Measurements from ENCODE around the gene TDRD10. TPM values are rescaled to one million over a fixed set of nuclear protein-coding genes. Genes with fewer than 3 reads are reported as not detected.

The TDRD10 gene
- total RNA-seq, 1 experiment from 2014 or later = not detected

- H3K9me2 ChIP-seq (replicated peaks; ENCODE audit: low read length) = no peaks in the 10 kb centered on the region
- peaks cover 28% of the 10 kb centered on the region for H3K4me1 ChIP-seq (ENCODE audit: insufficient read depth, low read length)
- H4K20me1 ChIP-seq (ENCODE audit: low read length) = no peaks in the 10 kb centered on the region
- no peak overlapping the region for H3K27ac ChIP-seq (ENCODE audit: low read length)
- no peaks in the 10 kb centered on the region for H3K9me3 ChIP-seq (ENCODE audit: low read length)
- H3K36me3 ChIP-seq (ENCODE audit: low read depth, low read length) = no peaks in the 10 kb centered on the region
- H3K4me3 ChIP-seq (ENCODE audit: low read length) = no peak overlapping the region
- ATAC-seq (peak; percentile 63), DNase-seq (peak; percentile 72)
- no peaks in the 10 kb centered on the region for H3K27me3 ChIP-seq (ENCODE audit: low read length)
- no peaks in the 10 kb centered on the region for H3K79me2 ChIP-seq (ENCODE audit: low read length)
- CTCF ChIA-PET = interaction anchor here (1.3 kb wide), 1 partner anchor 69 kb away, joined by 4 read pairs; no protein-coding TSS in a partner anchor
- intact Hi-C loops (cut with micrococcal nuclease) = loop anchor here (5.0 kb wide), 2 partner anchors 148 to 198 kb away; partner anchors contain the start of gene ATP8B2
- no peak overlapping the region for H3K9ac ChIP-seq (ENCODE audit: low read length)
- H2AFZ ChIP-seq (ENCODE audit: low read length) = no peak overlapping the region
- no peaks in the 10 kb centered on the region for H3F3A ChIP-seq (ENCODE audit: low read length, unreplicated experiment)
- TF ChIP-seq EZH2phosphoT487 (IDR thresholded peaks at IDR 0.05; ENCODE audit: borderline replicate concordance, low read length) (no peak), CTCF (conservative IDR thresholded peaks at IDR 0.05; ENCODE audit: low read depth, low read length) (no peak), EZH2 (IDR thresholded peaks at IDR 0.05; ENCODE audit: low read length, unreplicated experiment) (no peak)
- no peak overlapping the region for H3K4me2 ChIP-seq (ENCODE audit: low read length)
- no TSS peak for BruUV-seq (replicated peaks)
- POLR2A ChIA-PET (ENCODE audit: unreplicated experiment) = no interaction called here
Observed at GRCh38 chr1:154474802-154475201, 27.2 kb upstream of the TDRD10 start.

DNA sequence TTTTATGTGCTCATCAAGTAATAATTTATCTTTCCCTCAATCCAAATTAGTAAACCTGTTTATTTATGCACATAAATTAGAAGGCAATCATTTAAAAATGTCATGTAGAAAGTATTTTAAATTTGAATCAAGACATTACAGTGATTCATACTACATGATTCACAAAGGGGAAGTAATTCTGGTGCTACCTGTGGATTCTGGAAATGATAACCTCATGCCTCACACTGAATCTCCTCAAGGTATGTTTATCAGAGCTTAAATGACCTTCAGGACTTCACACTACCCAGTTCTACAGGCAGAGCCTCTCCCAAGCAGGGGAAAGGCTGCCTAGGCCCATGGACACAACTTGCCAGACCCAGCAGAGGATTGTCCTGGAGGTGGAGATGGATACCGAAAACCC, 25.2 kb upstream of the TDRD10 start:
- ATAC-seq (peak; percentile 39), DNase-seq (peak; percentile 55)
- no peaks in the 10 kb centered on the region for H4K20me1 ChIP-seq (ENCODE audit: low read length)
- no peaks in the 10 kb centered on the region for H3K79me2 ChIP-seq (ENCODE audit: low read length)
- H2AFZ ChIP-seq (ENCODE audit: low read length) = no peak overlapping the region
- no peak overlapping the region for H3K9ac ChIP-seq (ENCODE audit: low read length)
- intact Hi-C loops (cut with micrococcal nuclease) = loop anchor here (5.0 kb wide), 2 partner anchors 149 to 199 kb away; partner anchors contain the start of gene ATP8B2
- no peak overlapping the region for H3K4me3 ChIP-seq (ENCODE audit: low read length)
- H3F3A ChIP-seq (ENCODE audit: low read length, unreplicated experiment) = no peaks in the 10 kb centered on the region
- H3K9me3 ChIP-seq (ENCODE audit: low read length) = no peaks in the 10 kb centered on the region
- BruUV-seq (replicated peaks) = no TSS peak
- H3K9me2 ChIP-seq (replicated peaks; ENCODE audit: low read length) = no peaks in the 10 kb centered on the region
- ChIA-PET CTCF (no interaction called here), POLR2A (ENCODE audit: unreplicated experiment) (interaction anchor here (0.5 kb wide), 1 partner anchor 33 kb away, joined by 8 read pairs; no protein-coding TSS in a partner anchor)
- H3K27me3 ChIP-seq (ENCODE audit: low read length) = no peaks in the 10 kb centered on the region
- H3K4me2 ChIP-seq (ENCODE audit: low read length) = no peak overlapping the region
- peaks cover 28% of the 10 kb centered on the region for H3K4me1 ChIP-seq (ENCODE audit: insufficient read depth, low read length)
- no peak overlapping the region for H3K27ac ChIP-seq (ENCODE audit: low read length)
- TF ChIP-seq EZH2 (IDR thresholded peaks at IDR 0.05; ENCODE audit: low read length, unreplicated experiment) = no peak
- H3K36me3 ChIP-seq (ENCODE audit: low read depth, low read length) = no peaks in the 10 kb centered on the region

GRCh38 chr1:154478013-154478412, 24.0 kb upstream of the TDRD10 start:
- Histone ChIP-seq H3K4me1 (ENCODE audit: insufficient read depth, low read length) (peaks cover 28% of the 10 kb centered on the region), H3F3A (ENCODE audit: low read length, unreplicated experiment) (no peaks in the 10 kb centered on the region), H3K27me3 (ENCODE audit: low read length) (no peaks in the 10 kb centered on the region), H3K79me2 (ENCODE audit: low read length) (no peaks in the 10 kb centered on the region), H2AFZ (ENCODE audit: low read length) (0 out of 2 replicates have a peak overlapping the region, but pooled peaks have one; percentile 72), H3K4me3 (ENCODE audit: low read length) (no peak overlapping the region), H3K9me2 (replicated peaks; ENCODE audit: low read length) (no peaks in the 10 kb centered on the region), H3K36me3 (ENCODE audit: low read depth, low read length) (no peaks in the 10 kb centered on the region), H3K9me3 (ENCODE audit: low read length) (no peaks in the 10 kb centered on the region), H4K20me1 (ENCODE audit: low read length) (no peaks in the 10 kb centered on the region), H3K9ac (ENCODE audit: low read length) (no peak overlapping the region), H3K4me2 (ENCODE audit: low read length) (0 out of 2 replicates have a peak overlapping the region, but pooled peaks have one; percentile 21), H3K27ac (ENCODE audit: low read length) (no peak overlapping the region)
- ATAC-seq (no peak), DNase-seq (no peak)
- intact Hi-C loops (cut with micrococcal nuclease) = loop anchor here (1.0 to 5.0 kb wide), 4 partner anchors 73 to 201 kb away; partner anchors contain the start of genes ATP8B2 and IL6R
- POLR2A ChIA-PET (ENCODE audit: unreplicated experiment) = no interaction called here
- CTCF ChIA-PET = no interaction called here
- no TSS peak for BruUV-seq (replicated peaks)
- TF ChIP-seq CTCF (conservative IDR thresholded peaks at IDR 0.05; ENCODE audit: low read depth, low read length) (no peak), EZH2phosphoT487 (IDR thresholded peaks at IDR 0.05; ENCODE audit: borderline replicate concordance, low read length) (no peak), EZH2 (IDR thresholded peaks at IDR 0.05; ENCODE audit: low read length, unreplicated experiment) (no peak)
